HG02938 (cell line): ENCODE results near the gene NUCB2.
A peak's percentile ranks its signal among the peaks of the same experiment; 100 is the strongest.

Experiments
- ATAC-seq: cut with Tn5 transposase; IDR thresholded peaks from one replicate; pipeline ENCODE4 v1.9.1; 2021; ENCODE audit warnings: mild to moderate bottlenecking, moderate library complexity; ENCODE audit not compliant: unreplicated experiment

The NUCB2 gene

DNA sequence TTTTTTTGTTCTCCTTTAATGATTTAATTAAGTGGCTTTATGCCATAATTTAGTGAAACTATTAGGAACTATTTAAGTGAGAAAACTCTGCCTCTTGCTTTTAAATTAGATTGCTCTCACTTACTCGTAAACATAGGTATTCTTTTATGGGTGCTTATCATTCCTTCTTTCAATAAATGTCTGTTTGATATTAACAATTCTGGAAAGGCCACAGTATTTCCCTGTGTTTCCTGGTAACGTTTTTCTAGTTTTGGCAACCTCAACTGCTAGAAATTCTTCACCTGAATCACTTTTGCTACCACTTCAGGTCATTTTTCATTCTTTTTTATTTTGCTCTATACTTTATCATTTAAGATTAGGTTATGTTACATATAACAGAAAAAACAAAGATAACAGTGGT lies 55.1 kb downstream of the NUCB2 start:
- no peak for ATAC-seq

DNA sequence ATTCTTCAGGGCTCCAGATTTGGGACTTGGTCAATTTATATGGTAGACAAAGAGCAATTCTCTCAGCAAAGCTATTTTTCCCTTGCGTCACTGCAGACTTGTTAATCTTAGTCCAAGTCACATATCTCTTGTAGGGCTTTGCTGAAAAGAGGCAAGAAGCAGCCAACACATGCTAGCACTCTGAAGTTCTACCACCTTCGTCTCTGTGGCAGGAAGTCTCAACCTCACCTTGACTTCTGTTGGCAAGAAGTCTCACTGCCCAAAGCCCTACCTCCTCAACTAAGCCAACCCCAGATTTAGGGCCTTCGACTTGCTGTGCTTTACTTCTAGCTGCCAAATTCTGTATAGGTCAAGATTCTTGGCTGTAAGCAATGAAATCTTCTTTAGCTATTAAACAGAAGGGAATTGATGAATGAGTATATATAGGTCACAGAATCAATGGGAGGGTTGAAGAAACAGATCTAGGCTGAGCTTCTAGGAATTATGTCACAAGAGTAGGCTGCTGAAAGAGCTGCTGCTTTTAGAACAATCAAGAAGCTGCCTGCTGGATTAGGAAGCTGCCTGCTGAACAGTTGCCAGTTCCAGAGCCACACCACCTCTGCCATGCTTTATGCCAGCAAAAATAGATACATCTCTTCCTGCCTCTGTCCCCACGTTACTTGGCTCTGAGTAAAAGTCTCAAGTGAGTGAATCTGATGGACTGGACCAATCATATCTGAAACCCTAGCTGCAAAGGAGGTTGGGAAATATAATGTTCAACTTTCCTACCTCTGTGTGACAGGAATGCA lies 57.5 kb downstream of the NUCB2 start:
- ATAC-seq: no peak

DNA sequence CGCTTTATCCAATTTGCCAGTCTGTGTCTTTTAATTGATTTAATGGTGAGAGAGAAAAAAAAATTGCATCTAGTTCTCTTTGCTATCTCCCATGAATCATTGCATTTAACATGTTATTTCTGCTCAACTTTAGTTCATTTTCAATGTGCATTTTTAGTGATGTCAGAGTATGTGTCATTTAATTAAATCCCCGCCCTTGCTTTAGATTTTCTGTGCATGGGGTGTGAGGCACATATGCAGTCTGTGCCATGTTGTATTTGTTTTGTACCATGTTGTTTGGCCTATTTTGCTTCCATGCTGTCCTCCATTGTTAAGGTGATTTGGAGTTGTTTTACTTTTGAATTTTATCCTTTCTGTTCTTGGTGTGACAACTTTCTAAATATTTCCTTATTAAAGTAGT lies 66.7 kb downstream of the NUCB2 start:
- no peak for ATAC-seq

DNA sequence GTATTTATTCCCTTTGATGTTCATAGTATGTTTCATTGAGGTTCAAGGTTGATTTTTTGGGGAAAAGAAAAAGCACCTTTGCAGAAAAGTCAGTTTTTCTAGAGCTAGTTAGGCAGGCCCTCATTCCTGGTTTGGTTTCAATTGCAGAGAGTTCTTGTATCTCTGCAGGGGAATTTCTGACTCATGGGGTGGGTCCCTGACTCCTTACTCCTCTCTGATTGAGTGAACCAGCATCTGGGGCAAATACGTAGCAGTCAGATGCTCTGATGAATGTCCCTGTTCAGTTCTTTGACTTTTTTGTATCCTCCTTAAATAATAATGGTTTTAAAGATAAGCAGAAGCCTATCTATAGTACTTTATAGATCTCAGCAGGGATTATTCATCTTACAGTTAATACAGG lies 67.4 kb downstream of the NUCB2 start:
- no peak for ATAC-seq

DNA sequence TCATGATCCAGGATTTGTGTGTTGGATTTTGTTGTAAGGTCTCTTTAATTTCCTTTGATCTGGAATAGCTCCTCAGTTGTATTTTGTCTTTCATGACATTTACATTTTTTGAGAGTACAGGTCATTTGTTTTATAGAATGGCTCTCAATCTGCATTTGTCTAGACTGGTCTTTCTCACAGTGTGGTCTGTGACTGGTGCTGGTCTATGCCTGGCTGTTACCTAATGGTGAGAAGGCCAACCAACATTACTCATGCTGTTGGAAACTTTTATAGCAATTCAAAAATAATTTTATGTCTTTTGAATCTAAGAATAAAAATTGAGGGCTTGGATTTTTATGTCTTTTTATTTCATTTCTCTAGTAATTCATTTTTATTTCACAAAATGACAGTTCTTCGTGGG lies 71.1 kb downstream of the NUCB2 start:
- ATAC-seq: no peak

DNA sequence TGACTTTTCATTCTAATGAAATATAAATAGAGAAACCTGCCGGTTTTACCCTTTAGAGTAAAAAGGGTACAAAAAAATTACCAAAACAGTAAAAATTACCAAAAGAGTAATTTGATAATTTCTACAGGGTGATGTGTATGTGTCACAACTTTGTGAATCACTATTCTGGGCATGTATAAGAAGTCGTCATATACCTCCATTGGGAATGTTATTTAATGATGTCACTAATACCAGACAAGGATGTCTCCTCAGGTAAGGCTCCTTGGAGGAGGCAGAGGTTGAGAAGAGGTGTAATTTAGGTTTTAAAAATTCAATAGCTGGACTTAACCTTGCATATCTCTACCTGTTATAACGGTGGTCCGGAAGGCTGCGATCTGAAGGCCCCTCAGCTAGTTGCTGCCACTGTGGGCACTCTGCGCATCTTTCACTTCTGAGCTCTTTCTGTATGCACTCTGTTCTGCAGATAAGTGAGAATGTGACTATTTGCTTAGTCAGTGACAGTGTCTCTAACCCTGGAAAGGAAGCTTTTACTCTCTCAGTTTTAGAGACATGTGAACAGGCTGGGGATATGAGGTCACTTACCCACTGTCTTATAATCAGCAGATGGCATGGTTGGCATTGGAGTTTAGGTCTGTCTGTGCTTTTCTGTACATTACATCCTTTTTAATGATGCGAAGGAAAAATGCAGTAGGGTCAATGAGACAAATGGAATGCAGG lies 74.1 kb downstream of the NUCB2 start:
- no peak for ATAC-seq

DNA sequence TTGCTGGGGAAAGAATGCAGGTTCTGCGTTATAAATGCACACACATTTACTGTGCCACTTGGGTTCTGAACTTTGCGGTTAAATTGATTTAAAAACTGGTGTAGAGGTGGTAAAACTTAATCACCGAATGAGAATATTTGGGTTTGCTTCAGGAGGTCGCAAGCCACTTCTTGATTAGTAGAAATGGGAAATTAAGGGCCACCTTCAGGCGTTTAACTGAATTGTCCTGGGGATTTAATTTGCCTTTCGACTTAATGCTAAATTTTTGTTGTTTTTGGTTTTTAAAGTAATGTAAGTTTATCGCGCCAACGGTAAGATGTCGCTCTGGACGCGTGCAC lies 74.6 kb downstream of the NUCB2 start:
- no peak for ATAC-seq

DNA sequence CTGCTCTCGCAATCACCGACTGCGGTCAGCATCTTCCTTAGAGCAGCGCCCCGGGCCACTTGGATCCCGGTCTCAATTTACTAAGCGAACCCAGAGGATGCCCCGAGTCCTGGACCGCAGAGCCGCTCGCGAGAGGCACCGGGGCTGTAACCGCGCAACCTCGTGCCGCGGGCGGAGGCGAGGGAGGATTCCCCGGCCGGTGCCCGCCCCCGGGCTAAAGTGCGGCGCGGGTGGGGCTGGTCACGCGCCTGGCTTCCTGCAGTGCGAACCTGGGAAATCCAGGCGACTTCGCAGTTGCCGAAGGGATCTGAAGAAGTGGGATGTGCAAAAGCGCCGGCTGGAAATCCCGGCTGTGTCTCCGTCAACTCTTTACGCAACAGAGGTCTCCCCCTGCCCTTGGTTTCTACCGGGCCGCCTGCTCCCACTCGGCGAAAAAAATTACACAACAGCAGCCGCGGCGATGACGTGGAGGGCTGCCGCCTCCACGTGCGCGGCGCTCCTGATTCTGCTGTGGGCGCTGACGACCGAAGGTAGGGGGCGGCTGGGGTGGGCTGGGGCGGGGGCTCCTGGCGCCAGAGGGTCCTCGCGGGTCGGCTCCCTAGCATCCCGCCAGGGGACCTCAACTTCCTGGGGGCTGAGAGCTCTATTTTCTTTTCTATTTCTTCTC lies 75.1 kb downstream of the NUCB2 start, which contains the start of gene NCR3LG1:
Gene NCR3LG1 (plus strand): TSS at position 291 of the 667 bp plus-strand sequence. CDS start 170 bp downstream, at position 461.
- no peak for ATAC-seq

DNA sequence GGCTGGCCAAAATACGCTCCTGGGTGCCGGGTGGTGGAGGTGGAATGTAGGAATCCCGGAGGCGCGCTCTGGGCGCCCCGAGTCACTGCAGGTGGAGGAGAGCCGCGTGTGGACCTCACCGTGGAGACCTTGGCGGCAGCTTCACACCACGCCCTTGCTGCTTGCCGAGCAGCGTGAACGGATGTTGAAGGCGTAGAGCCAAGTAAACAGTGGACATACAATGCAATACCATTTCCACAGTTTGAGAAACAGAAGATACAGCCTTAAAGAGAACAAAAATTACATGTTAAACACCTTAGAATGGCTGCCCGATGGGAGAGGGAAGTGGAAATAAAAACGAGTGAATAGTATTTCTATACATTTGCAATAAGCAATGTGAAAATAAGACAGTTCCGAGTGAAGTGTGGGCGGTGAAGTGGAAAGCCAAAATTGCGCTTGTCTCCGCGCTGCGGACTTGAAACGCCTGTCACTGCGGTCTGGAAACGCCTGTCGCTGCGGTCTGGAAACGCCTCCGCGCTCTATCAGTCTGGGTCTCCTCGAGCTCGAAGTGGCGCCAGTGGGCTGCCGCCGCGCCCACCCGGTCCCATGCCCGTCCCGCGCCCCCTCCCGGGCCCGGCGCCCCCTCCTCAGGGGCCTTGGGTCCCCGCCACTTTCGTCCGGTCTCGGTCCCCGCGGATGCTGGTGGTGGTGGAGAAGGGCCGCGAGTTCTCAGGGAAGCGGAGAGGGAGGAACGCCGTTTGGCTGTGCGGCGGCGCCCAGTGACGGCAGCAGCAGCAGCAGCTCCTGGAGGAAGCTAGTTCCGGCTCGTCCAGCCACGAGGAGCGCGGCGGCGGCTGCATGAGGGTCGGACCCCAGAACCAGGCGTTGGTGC lies 76.6 kb downstream of the NUCB2 start:
- ATAC-seq: no peak

DNA sequence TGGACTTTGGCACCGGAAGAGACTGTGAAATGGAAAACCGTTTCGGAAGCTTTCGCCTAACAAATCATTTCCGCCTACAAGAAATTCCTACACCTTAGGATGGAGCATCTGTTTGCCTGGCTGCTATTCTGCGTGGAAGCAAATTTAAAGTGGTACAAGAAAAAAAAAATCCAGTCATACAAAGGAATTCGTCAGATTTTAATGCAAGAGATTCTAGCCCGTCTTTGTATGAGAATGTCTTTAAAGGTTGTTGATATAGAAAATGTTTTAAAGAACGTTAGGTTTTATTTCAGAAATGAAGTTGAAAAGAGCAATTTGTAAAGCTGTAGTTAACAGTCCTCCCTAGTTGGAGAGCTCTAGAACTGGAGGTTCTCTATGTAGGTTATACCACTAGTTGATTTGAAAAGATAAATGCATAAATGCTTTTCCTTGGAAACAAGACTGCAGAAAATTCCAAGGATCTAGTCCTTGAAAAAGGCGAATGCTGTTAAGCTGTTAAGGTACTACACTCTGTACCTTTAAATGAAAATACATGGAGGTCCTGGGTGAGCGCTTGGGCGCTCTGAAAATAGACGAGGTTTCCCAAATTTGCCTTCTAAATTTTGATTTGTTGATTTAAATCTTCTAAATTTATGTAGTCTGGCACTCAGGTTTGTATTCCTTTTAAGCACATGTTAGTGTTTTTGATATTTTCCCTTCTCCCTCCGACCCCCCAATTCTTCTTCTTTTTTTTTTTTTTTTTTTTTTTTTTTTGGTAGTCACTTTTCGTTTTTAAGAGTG lies 77.5 kb downstream of the NUCB2 start:
- no peak for ATAC-seq

DNA sequence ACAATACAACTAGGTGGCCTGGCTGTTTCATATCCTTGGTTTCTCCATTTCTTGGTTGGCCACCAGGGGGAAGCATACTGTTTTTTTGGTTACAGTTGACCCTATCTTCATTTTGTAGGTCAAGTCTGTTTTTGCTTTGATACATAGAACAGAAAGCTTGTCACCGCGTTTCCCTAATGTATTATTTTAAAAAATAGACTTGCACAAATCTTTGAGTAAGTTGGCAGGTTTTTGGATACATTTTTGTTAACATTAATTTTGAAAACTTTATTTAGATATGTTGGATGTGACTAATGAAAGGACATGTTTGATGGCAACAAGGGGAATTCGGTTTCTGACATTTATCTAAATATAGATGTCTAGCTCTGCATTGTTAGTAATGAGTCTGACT lies 78.1 kb downstream of the NUCB2 start:
- peak; percentile 60 for ATAC-seq

DNA sequence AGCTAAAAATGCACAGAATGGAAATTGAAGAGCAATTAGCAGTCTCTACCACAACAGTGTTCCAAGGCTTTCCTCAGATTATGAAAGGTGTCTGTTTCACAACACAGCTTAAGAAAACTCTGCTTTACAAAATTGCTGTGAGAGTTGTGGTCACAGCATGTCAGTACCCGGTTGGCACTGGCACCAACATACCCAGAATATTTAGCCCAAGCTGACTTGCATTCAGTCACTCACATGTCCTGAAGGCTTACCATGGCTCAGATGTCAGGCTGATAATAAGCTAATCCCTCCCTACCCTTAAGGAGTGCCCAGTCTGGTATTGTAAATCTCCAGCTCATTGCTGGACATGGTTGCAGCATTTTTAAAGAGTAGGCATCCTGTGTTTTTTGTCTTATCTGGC lies 90.0 kb downstream of the NUCB2 start:
- ATAC-seq: no peak

DNA sequence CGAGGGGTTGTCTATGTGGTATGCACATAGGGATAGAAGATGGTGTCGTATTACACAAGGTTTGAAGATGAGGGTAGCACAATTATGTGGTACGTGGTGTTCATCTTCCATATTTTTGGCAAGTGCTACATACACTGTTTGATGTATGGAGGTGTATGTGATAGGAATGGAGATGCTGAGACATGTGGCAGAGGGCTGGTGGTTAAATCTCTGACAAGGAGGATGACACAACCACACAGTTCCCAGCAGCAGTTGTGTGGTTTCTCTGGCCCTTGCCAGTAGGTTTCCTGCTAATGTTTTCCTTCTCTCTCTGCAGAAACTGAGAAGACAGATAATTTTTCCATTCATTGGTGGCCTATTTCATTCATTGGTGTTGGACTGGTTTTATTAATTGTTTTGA lies 92.0 kb downstream of the NUCB2 start:
- no peak for ATAC-seq

DNA sequence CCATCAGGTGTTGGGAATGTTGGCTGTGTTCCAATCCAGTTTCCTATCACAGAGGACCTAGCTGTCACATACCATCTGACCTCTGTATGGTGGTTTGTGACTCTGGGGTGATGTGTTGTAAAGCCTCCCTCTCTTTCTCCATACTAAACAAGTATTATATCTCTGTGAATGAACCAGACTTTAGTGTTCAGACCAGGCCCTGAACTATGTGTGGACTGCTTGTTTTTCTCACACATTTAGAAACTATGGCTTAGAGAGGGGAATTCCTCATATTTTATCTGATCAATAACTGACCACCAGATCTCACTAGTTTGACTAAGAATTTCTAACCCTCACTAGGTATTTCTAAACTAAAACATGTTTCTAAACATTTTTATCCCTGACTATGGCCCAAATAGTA lies 92.6 kb downstream of the NUCB2 start:
- ATAC-seq: no peak

DNA sequence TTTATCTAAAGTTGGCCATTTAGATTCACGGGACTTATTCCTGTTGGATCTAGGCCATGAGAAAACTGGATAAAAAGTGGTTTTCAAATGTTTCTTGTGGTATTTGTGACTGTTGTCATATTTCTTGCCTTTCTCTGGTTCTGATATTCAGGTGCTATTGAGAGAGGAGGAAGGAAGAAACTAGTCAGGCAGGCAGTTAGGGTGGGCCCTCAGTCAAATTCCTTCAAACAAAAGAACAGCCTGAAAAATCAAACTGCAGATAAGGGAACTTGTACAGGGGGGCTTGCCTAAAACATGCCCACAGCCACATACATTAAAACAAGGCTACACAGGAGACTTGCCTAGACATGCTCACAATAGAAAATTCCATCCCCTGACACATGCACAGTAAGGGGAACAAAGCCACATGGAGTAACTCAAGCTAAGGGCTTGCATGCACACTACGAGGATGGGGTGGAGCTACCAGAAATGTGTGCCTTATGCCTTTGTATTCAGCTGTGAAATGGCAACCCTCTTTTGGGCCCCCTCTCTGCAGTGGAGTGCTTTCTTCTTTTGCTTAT lies 93.2 kb downstream of the NUCB2 start:
- ATAC-seq: no peak

DNA sequence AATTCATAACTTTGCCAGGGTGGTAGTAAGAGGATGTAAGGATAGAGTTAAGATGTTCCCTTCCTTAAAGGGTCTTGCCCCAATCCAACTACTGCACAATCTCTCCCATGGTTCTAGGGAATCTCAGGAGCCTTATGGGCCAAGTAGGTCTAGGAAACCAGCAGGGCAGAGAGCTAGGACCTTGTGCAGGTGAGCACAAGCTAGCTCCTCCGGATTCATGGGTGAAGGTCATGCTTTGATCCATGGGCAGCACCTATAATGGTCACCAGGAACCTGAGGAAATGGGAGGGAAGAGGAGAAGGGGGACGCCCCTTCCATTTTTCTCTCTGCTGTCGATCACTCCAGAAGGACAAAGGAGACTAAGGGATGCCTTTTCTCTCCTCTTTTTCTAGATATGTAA lies 95.1 kb downstream of the NUCB2 start:
- no peak for ATAC-seq

DNA sequence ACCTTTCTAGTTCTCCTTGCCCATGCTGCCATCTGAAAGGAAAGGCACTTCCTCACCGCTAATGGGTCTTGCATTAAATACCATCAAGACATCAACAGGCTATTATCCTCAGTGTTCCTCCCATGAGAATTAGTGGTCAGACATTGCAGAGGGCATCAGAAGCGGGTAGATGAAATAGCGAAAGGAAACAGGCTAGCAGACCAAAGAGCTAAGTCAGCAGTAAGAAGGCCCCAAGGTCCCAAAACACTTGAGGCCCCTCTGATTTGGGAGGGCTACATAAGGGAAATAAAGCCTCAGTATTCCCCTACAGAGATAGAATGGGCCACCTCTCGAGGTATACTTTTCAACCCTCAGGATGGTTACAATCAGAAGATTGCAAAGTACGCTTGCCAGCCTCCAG lies 99.0 kb downstream of the NUCB2 start:
- no peak for ATAC-seq

DNA sequence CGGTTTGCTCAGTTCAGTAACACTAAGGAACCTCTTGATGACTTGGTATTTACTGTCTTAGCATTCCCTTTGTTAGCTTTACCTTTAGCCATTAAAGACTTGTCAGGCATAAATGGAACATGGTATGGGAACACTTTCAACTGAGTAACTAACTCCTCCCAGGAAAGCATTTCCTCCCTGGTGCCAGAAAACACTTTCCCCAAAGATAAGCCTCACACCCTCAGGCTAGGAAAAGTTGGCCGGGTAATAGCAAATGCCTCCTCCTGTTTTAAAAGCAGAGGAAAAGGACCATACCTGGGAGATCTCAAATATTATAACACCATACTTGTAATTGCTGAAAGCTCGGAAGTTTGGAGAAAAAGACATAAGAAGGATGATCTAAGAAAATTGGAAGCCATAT lies 100.0 kb downstream of the NUCB2 start:
- ATAC-seq: no peak

DNA sequence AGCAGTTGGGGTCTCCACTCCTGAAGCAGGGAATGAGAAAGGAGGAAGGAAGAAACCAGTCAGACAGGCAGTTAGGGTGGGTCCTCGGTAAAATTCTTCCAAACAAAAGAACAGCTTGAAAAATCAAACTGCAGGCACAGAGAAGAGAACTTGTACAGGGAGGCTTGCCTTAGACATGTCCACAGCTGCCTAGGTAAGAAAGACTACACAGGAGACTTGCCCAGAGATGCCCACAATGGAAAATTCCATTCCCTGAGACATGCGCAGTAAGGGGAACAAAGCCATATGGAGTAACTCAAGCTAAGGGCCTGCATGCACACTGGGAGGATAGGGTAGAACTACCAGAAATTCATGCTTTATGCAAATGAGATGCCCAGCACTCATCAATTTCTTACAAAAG lies 102.1 kb downstream of the NUCB2 start:
- no peak for ATAC-seq
